Endodermal cell (in vitro differentiated cells): ENCODE measurements around the gene CHCHD3. TPM values are rescaled to one million over a fixed set of nuclear protein-coding genes. Genes with fewer than 3 reads are reported as not detected.

ENCODE experiments used
- DNase-seq: peaks from one replicate; pipeline ENCODE4 v3.0.0-alpha.2; 2017
- H3K27ac ChIP-seq: 2 replicates; pipeline ENCODE4 v1.5.1; 2013; ENCODE audit warnings: mild to moderate bottlenecking, low read depth, low read length, moderate library complexity
- H3K27me3 ChIP-seq: 2 replicates; pipeline ENCODE4 v1.6.1; 2013; ENCODE audit warnings: mild to moderate bottlenecking, low read length, moderate library complexity; ENCODE audit not compliant: insufficient read depth, control insufficient read depth, poor library complexity, severe bottlenecking
- H3K36me3 ChIP-seq: 2 replicates; pipeline ENCODE4 v1.7.0; 2013; ENCODE audit warnings: mild to moderate bottlenecking, low read length, moderate library complexity; ENCODE audit not compliant: control insufficient read depth, insufficient read depth
- H3K4me1 ChIP-seq: one replicate; pipeline ENCODE4 v1.7.0; 2013; ENCODE audit warnings: low read length; ENCODE audit not compliant: control insufficient read depth, insufficient read depth
- H3K4me3 ChIP-seq: 2 replicates; pipeline ENCODE4 v1.5.1; 2013; ENCODE audit warnings: mild to moderate bottlenecking, low read length, moderate library complexity
- H3K9ac ChIP-seq: 2 replicates; pipeline ENCODE4 v1.6.1; 2013; ENCODE audit warnings: mild to moderate bottlenecking, low read length, moderate library complexity; ENCODE audit not compliant: poor library complexity, severe bottlenecking; ENCODE audit errors: extremely low read depth
- H3K9me3 ChIP-seq: 2 replicates; pipeline ENCODE4 v1.6.1; 2013; ENCODE audit warnings: mild to moderate bottlenecking, low read length, moderate library complexity; ENCODE audit not compliant: control insufficient read depth
- H3K27ac Mint-ChIP-seq: 2 replicates; pipeline ENCODE4 v1.8.0; 2020; ENCODE audit warnings: mixed read lengths
- H3K27me3 Mint-ChIP-seq: 2 replicates; pipeline ENCODE4 v1.8.0; 2021; ENCODE audit warnings: mild to moderate bottlenecking, mixed read lengths; ENCODE audit not compliant: insufficient read depth
- H3K36me3 Mint-ChIP-seq: 2 replicates; pipeline ENCODE4 v1.8.0; 2020; ENCODE audit warnings: low read depth, mixed read lengths
- H3K4me1 Mint-ChIP-seq: 2 replicates; pipeline ENCODE4 v1.8.0; 2020; ENCODE audit warnings: mixed read lengths
- H3K4me3 Mint-ChIP-seq: 2 replicates; pipeline ENCODE4 v1.8.0; 2020; ENCODE audit warnings: mild to moderate bottlenecking, moderate library complexity, mixed read lengths
- H3K9me3 Mint-ChIP-seq: 2 replicates; pipeline ENCODE4 v1.8.0; 2020; ENCODE audit warnings: mild to moderate bottlenecking, mixed read lengths
- CTCF ChIP-seq: fragments of 200-600 bp; sonication (generic); conservative IDR thresholded peaks from 2 replicates; pipeline ENCODE4 v1.5.0; 2021; ENCODE audit warnings: antibody characterized with exemption, mild to moderate bottlenecking
- WGBS, 2 experiments: methylation state at CpG; one replicate each; pipeline versions ENCODE4 v1.1.5 to v1.1.7; 2013; ENCODE audit warnings: missing lambda C conversion rate in 2 of 2, mixed read lengths in 1 of 2; ENCODE audit not compliant: insufficient coverage in 1 of 2, insufficient read length in 1 of 2; 5-methylcytosine and 5-hydroxymethylcytosine counted together
- total RNA-seq, 2 donors: library from RNA; stranded (reverse); fragmentation: NEBNext Ultra II Directional in 1 of 2; extraction: Animal tissue kit (Norgen Biotek cat#: 25700) in 1 of 2; gene quantifications; 2 replicates in 1 of 2; 3 replicates in 1 of 2; pipeline ENCODE4 v1.2.1, GENCODE V29; 2021

Gene CHCHD3
- total RNA-seq, 2 donors from 2014 or later = 70.4 to 75.2 TPM

GRCh38 chr7:132953468-132953867 is 128.4 kb downstream of the CHCHD3 start:
- H3K9me3 ChIP-seq = no peaks in the 10 kb centered on the region
- no peak overlapping the region for H3K4me3 ChIP-seq
- H3K36me3 ChIP-seq = peaks cover 8% of the 10 kb centered on the region
- no peaks in the 10 kb centered on the region for H3K9me3 Mint-ChIP-seq
- H3K9ac ChIP-seq = no peak overlapping the region
- H3K4me1 ChIP-seq = peaks cover 12% of the 10 kb centered on the region
- H3K4me1 Mint-ChIP-seq = peaks cover 15% of the 10 kb centered on the region
- no peaks in the 10 kb centered on the region for H3K27me3 ChIP-seq
- H3K36me3 Mint-ChIP-seq = no peaks in the 10 kb centered on the region
- no peaks in the 10 kb centered on the region for H3K27me3 Mint-ChIP-seq
- no peak for TF ChIP-seq CTCF
- no peak overlapping the region for H3K27ac ChIP-seq
- 86 to 89% methylated on average over 2 of the region's 2 CpGs for WGBS, 2 experiments
- DNase-seq = no peak
- H3K4me3 Mint-ChIP-seq = no peak overlapping the region
- no peak overlapping the region for H3K27ac Mint-ChIP-seq

GRCh38 chr7:132950725-132951124 is 131.2 kb downstream of the CHCHD3 start:
- H3K36me3 ChIP-seq = peaks cover 8% of the 10 kb centered on the region
- no peak overlapping the region for H3K27ac Mint-ChIP-seq
- H3K4me1 Mint-ChIP-seq = peaks cover 4% of the 10 kb centered on the region
- no peaks in the 10 kb centered on the region for H3K36me3 Mint-ChIP-seq
- no peak overlapping the region for H3K27ac ChIP-seq
- no peak overlapping the region for H3K4me3 Mint-ChIP-seq
- DNase-seq = no peak
- 100% methylated on average over 1 of the region's 1 CpG; no CpG with 5 or more reads in 1 of the 2 experiments for WGBS, 2 experiments
- H3K9me3 Mint-ChIP-seq = no peaks in the 10 kb centered on the region
- H3K9ac ChIP-seq = no peak overlapping the region
- no peaks in the 10 kb centered on the region for H3K4me1 ChIP-seq
- no peaks in the 10 kb centered on the region for H3K9me3 ChIP-seq
- H3K4me3 ChIP-seq = no peak overlapping the region
- H3K27me3 Mint-ChIP-seq = no peaks in the 10 kb centered on the region
- TF ChIP-seq CTCF = no peak
- H3K27me3 ChIP-seq = no peaks in the 10 kb centered on the region

- no peak for DNase-seq
- Histone ChIP-seq H3K4me1 (no peaks in the 10 kb centered on the region), H3K27me3 (no peaks in the 10 kb centered on the region), H3K9me3 (no peaks in the 10 kb centered on the region), H3K27ac (no peak overlapping the region), H3K36me3 (peaks cover 8% of the 10 kb centered on the region), H3K4me3 (no peak overlapping the region), H3K9ac (no peak overlapping the region)
- Mint-ChIP-seq H3K27ac (no peak overlapping the region), H3K4me1 (peaks cover 2% of the 10 kb centered on the region), H3K4me3 (no peak overlapping the region), H3K36me3 (no peaks in the 10 kb centered on the region), H3K27me3 (no peaks in the 10 kb centered on the region), H3K9me3 (no peaks in the 10 kb centered on the region)
- TF ChIP-seq CTCF = no peak
- WGBS, 2 experiments = no CpG with 5 or more reads among the region's 1 CpG
Measured at GRCh38 chr7:132947011-132947410, 134.9 kb downstream of the CHCHD3 start.
